SK-N-SH treated with all-trans-retinoic acid at 6 μM for 48 hours (cell line): ENCODE measurements around the gene LONRF2.

Experiments used
- ARNTL ChIP-seq: fragments of 450-650 bp; formaldehyde crosslinking; IDR thresholded peaks from 2 replicates; pipeline ENCODE4 v1.5.0; 2020; ENCODE audit warnings: low read depth, mild to moderate bottlenecking, moderate library complexity, borderline replicate concordance
- BACH2 ChIP-seq: fragments of 250-450 bp; sonication (Bioruptor Pico); IDR thresholded peaks from 2 replicates; pipeline ENCODE4 v1.9.0; 2021; ENCODE audit warnings: mild to moderate bottlenecking, borderline replicate concordance
- CREB5 ChIP-seq: fragments of 250-450 bp; sonication (Bioruptor Pico); IDR thresholded peaks from 2 replicates; pipeline ENCODE4 v1.5.1; 2020; ENCODE audit warnings: low read depth, mild to moderate bottlenecking, moderate library complexity
- CSRNP3 ChIP-seq: fragments of 250-450 bp; sonication (Bioruptor Pico); IDR thresholded peaks from 2 replicates; pipeline ENCODE4 v1.5.1; 2021; ENCODE audit warnings: mild to moderate bottlenecking, moderate library complexity
- ESRRG ChIP-seq: fragments of 250-450 bp; sonication (Bioruptor Pico); IDR thresholded peaks from 2 replicates; pipeline ENCODE4 v1.6.1; 2021; ENCODE audit warnings: mild to moderate bottlenecking
- GLIS3 ChIP-seq: fragments of 250-450 bp; sonication (Bioruptor Pico); IDR thresholded peaks from 2 replicates; pipeline ENCODE4 v1.5.0; 2020; ENCODE audit warnings: mild to moderate bottlenecking, moderate library complexity
- ISL1 ChIP-seq: fragments of 250-450 bp; sonication (Bioruptor Pico); IDR thresholded peaks from 2 replicates; pipeline ENCODE4 v2.1.2; 2022; ENCODE audit warnings: mild to moderate bottlenecking, moderate library complexity
- OSR1 ChIP-seq: fragments of 250-450 bp; sonication (Bioruptor Pico); IDR thresholded peaks from 2 replicates; pipeline ENCODE4 v1.8.0; 2022; ENCODE audit warnings: moderate library complexity, mild to moderate bottlenecking, inconsistent platforms
- PATZ1 ChIP-seq: fragments of 250-450 bp; sonication (Bioruptor Pico); IDR thresholded peaks from 2 replicates; pipeline ENCODE4 v1.8.0; 2020; ENCODE audit warnings: mild to moderate bottlenecking, moderate library complexity, borderline replicate concordance
- RARB ChIP-seq: fragments of 250-450 bp; sonication (Bioruptor Pico); IDR thresholded peaks from 2 replicates; pipeline ENCODE4 v1.8.0; 2021; ENCODE audit warnings: mild to moderate bottlenecking, moderate library complexity
- TSHZ2 ChIP-seq: fragments of 250-450 bp; sonication (Bioruptor Pico); IDR thresholded peaks from 2 replicates; pipeline ENCODE4 v1.5.0; 2020; ENCODE audit warnings: mild to moderate bottlenecking, moderate library complexity
- ZFP3 ChIP-seq: fragments of 250-450 bp; sonication (Bioruptor Pico); IDR thresholded peaks from 2 replicates; pipeline ENCODE4 v1.5.0; 2020; ENCODE audit warnings: mild to moderate bottlenecking, moderate library complexity
- ZNF565 ChIP-seq: fragments of 450-650 bp; formaldehyde crosslinking; conservative IDR thresholded peaks from 2 replicates; pipeline ENCODE4 v1.5.0; 2020; ENCODE audit warnings: low read depth, mild to moderate bottlenecking, moderate library complexity

GRCh38 chr2:100242891-100243619 lies 79.2 kb downstream of the LONRF2 start:
- TF ChIP-seq ZNF565 (CRISPR knock-in tag) (no peak), RARB (CRISPR knock-in tag) (no peak), CSRNP3 (CRISPR knock-in tag) (no peak), PATZ1 (CRISPR knock-in tag) (no peak), ESRRG (CRISPR knock-in tag) (no peak), TSHZ2 (CRISPR knock-in tag) (no peak), GLIS3 (CRISPR knock-in tag) (no peak), OSR1 (CRISPR knock-in tag) (no peak), ISL1 (no peak), ZFP3 (CRISPR knock-in tag) (no peak), CREB5 (CRISPR knock-in tag) (no peak), ARNTL (CRISPR knock-in tag) (no peak), BACH2 (CRISPR knock-in tag) (no peak)
